GM21360 (cell line): Measurements from ENCODE around the gene TRAF7.

Experiments used
- ATAC-seq: cut with Tn5 transposase; IDR thresholded peaks from one replicate; pipeline ENCODE4 v1.9.1; 2021; ENCODE audit warnings: mild to moderate bottlenecking, moderate library complexity; ENCODE audit not compliant: unreplicated experiment

TRAF7 gene

GRCh38 chr16:2147378-2147777 is 8.2 kb upstream of the TRAF7 start:
- ATAC-seq: no peak

GRCh38 chr16:2147981-2148671 is 7.5 kb upstream of the TRAF7 start, which contains the start of gene RAB26:
TSS of gene RAB26 (plus strand) at chr16:2148625. CDS start at chr16:2148784, 159 bp downstream.
- no peak for ATAC-seq

GRCh38 chr16:2148714-2149629 is 6.6 kb upstream of the TRAF7 start:
- no peak for ATAC-seq

- ATAC-seq: no peak
Observed at GRCh38 chr16:2149630-2150417, 5.8 kb upstream of the TRAF7 start.

- ATAC-seq: no peak
Observed at GRCh38 chr16:2150418-2151187, 5.0 kb upstream of the TRAF7 start.

- no peak for ATAC-seq
Observed at GRCh38 chr16:2151188-2152091, 4.1 kb upstream of the TRAF7 start.

- ATAC-seq: no peak
Observed at GRCh38 chr16:2152695-2153506, 2.7 kb upstream of the TRAF7 start.

- no peak for ATAC-seq
Observed at GRCh38 chr16:2154533-2155090, 970 bp upstream of the TRAF7 start.

- no peak for ATAC-seq
Observed at GRCh38 chr16:2155977-2156848, 631 bp downstream of the TRAF7 start.

GRCh38 chr16:2156849-2157224 is 1.3 kb downstream of the TRAF7 start:
- ATAC-seq: no peak

- ATAC-seq: no peak
Observed at GRCh38 chr16:2157480-2158261, 2.1 kb downstream of the TRAF7 start.

GRCh38 chr16:2158262-2158638 is 2.7 kb downstream of the TRAF7 start:
- ATAC-seq: no peak

GRCh38 chr16:2159175-2159838 is 3.7 kb downstream of the TRAF7 start:
- no peak for ATAC-seq

GRCh38 chr16:2160915-2161551 is 5.5 kb downstream of the TRAF7 start:
- ATAC-seq: no peak

- ATAC-seq: no peak
Observed at GRCh38 chr16:2161911-2162310, 6.3 kb downstream of the TRAF7 start.

GRCh38 chr16:2162676-2163118 is 7.1 kb downstream of the TRAF7 start:
- no peak for ATAC-seq
